Trophoblast cell (in vitro differentiated cells and primary cell): ENCODE results near the gene OR7D2.

Source experiments
- DNase-seq, 2 donors: peaks; one replicate each; pipeline ENCODE4 v3.0.0-alpha.2; 2016
- H2AFZ ChIP-seq: 2 replicates; pipeline ENCODE4 v1.6.1; 2013; ENCODE audit warnings: low read length, moderate library complexity, mild to moderate bottlenecking; ENCODE audit not compliant: insufficient read depth, poor library complexity
- H2AK5ac ChIP-seq: 2 replicates; pipeline ENCODE4 v1.6.1; 2013; ENCODE audit warnings: mild to moderate bottlenecking, low read length
- H2BK120ac ChIP-seq: 2 replicates; pipeline ENCODE4 v1.6.1; 2013; ENCODE audit warnings: low read length, mild to moderate bottlenecking, moderate library complexity; ENCODE audit not compliant: insufficient read depth, poor library complexity
- H2BK12ac ChIP-seq: 2 replicates; pipeline ENCODE4 v1.6.1; 2013; ENCODE audit warnings: mild to moderate bottlenecking, low read length, moderate library complexity
- H2BK5ac ChIP-seq: 2 replicates; pipeline ENCODE4 v1.6.1; 2013; ENCODE audit warnings: low read length, low read depth, moderate library complexity, mild to moderate bottlenecking; ENCODE audit not compliant: poor library complexity
- H3K14ac ChIP-seq: 2 replicates; pipeline ENCODE4 v1.6.1; 2013; ENCODE audit warnings: mild to moderate bottlenecking, low read length
- H3K18ac ChIP-seq: 2 replicates; pipeline ENCODE4 v1.6.1; 2013; ENCODE audit warnings: mild to moderate bottlenecking, low read length
- H3K23ac ChIP-seq: 2 replicates; pipeline ENCODE4 v1.6.1; 2013; ENCODE audit warnings: low read length
- H3K27ac ChIP-seq: 2 replicates; pipeline ENCODE4 v1.5.1; 2013; ENCODE audit warnings: low read depth, mild to moderate bottlenecking, inconsistent platforms, low read length, moderate library complexity
- H3K27me3 ChIP-seq: 2 replicates; pipeline ENCODE4 v1.6.1; 2013; ENCODE audit warnings: inconsistent platforms, mild to moderate bottlenecking, low read length, moderate library complexity; ENCODE audit not compliant: insufficient read depth
- H3K36me3 ChIP-seq, 2 experiments: 1 replicate in 1 of 2; 2 replicates in 1 of 2; pipeline ENCODE4 v1.6.1; 2013; ENCODE audit warnings: low read length in 2 of 2, mild to moderate bottlenecking in 2 of 2, moderate library complexity in 1 of 2; ENCODE audit not compliant: insufficient read depth in 2 of 2, control insufficient read depth in 1 of 2
- H3K4ac ChIP-seq: 2 replicates; pipeline ENCODE4 v1.6.1; 2013; ENCODE audit warnings: low read depth, mild to moderate bottlenecking, low read length, moderate library complexity
- H3K4me1 ChIP-seq, 2 experiments: 1 replicate in 1 of 2; 2 replicates in 1 of 2; pipeline ENCODE4 v1.6.1; 2013; ENCODE audit warnings: low read length in 2 of 2, mild to moderate bottlenecking in 2 of 2, moderate library complexity in 1 of 2; ENCODE audit not compliant: insufficient read depth in 2 of 2, control insufficient read depth in 1 of 2
- H3K4me2 ChIP-seq: 2 replicates; pipeline ENCODE4 v1.6.1; 2013; ENCODE audit warnings: inconsistent platforms, mild to moderate bottlenecking, low read length, moderate library complexity
- H3K4me3 ChIP-seq: 2 replicates; pipeline ENCODE4 v1.5.1; 2013; ENCODE audit warnings: mild to moderate bottlenecking, low read depth, low read length, inconsistent platforms
- H3K79me1 ChIP-seq: one replicate; pipeline ENCODE4 v1.6.1; 2013; ENCODE audit warnings: low read length
- H3K79me2 ChIP-seq: 2 replicates; pipeline ENCODE4 v1.6.1; 2013; ENCODE audit warnings: low read length, mild to moderate bottlenecking; ENCODE audit not compliant: control insufficient read depth, insufficient read depth, poor library complexity
- H3K9ac ChIP-seq: 2 replicates; pipeline ENCODE4 v1.6.1; 2013; ENCODE audit warnings: mild to moderate bottlenecking, low read length
- H3K9me3 ChIP-seq: 2 replicates; pipeline ENCODE4 v1.6.1; 2013; ENCODE audit warnings: low read depth, mild to moderate bottlenecking, control low read depth, inconsistent platforms, low read length; ENCODE audit not compliant: insufficient read depth
- H4K12ac ChIP-seq: 2 replicates; pipeline ENCODE4 v1.6.1; 2013; ENCODE audit warnings: low read depth, mild to moderate bottlenecking, low read length, moderate library complexity
- H4K8ac ChIP-seq: 2 replicates; pipeline ENCODE4 v1.6.1; 2013; ENCODE audit warnings: low read depth, mild to moderate bottlenecking, low read length, moderate library complexity
- H4K91ac ChIP-seq: one replicate; pipeline ENCODE4 v1.6.1; 2013; ENCODE audit warnings: low read depth, mild to moderate bottlenecking, low read length, moderate library complexity
- WGBS: extraction: QIAGEN DNeasy Blood & Tissue Kit; methylation state at CpG from one replicate; pipeline ENCODE4 v1.1.7; 2013; ENCODE audit warnings: missing lambda C conversion rate; ENCODE audit not compliant: insufficient read length, insufficient coverage; ENCODE audit errors: extremely low coverage; 5-methylcytosine and 5-hydroxymethylcytosine counted together

The OR7D2 gene

DNA sequence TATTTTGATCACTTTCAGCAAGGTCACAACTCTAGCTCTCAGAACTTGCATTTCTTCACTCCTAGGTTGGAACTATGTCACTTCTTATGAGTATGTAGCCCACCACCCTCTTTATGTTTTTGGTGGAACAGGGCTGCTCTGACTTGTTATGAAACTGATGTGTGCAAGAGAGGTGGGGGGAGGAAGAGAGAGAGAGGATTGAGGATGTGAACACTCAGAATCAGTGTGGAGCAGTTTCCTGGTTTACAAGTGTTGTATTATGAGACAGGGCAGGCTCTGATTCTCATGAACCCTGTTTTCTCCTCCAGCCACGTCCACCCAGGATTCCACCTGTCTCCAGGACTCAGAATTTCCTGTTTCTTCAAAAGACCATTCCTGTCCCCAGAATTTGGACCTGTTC is 22.5 kb upstream of the OR7D2 start:
- no peak overlapping the region for H3K4ac ChIP-seq
- H3K14ac ChIP-seq, result no peak overlapping the region
- H3K27me3 ChIP-seq, result no peaks in the 10 kb centered on the region
- H2BK12ac ChIP-seq, result no peak overlapping the region
- WGBS, result no CpG with 5 or more reads among the region's 1 CpG
- H2AK5ac ChIP-seq, result no peak overlapping the region
- H3K9ac ChIP-seq, result no peak overlapping the region
- no peak overlapping the region for H4K12ac ChIP-seq
- no peak for DNase-seq
- no peak overlapping the region for H3K23ac ChIP-seq
- H4K91ac ChIP-seq, result no peak overlapping the region
- H2BK5ac ChIP-seq, result no peak overlapping the region
- peaks cover 55 to 63% of the 10 kb centered on the region in 2 experiments for H3K36me3 ChIP-seq
- H4K8ac ChIP-seq, result no peak overlapping the region
- no peak overlapping the region for H3K18ac ChIP-seq
- H3K79me1 ChIP-seq, result no peaks in the 10 kb centered on the region
- peaks cover 27% of the 10 kb centered on the region for H3K9me3 ChIP-seq
- no peak overlapping the region for H2AFZ ChIP-seq
- no peak overlapping the region for H3K4me3 ChIP-seq
- H3K4me1 ChIP-seq, result no peaks in the 10 kb centered on the region
- no peak overlapping the region for H3K4me2 ChIP-seq
- H3K79me2 ChIP-seq, result peaks cover 3% of the 10 kb centered on the region
- no peak overlapping the region for H3K27ac ChIP-seq
- no peak overlapping the region for H2BK120ac ChIP-seq

DNA sequence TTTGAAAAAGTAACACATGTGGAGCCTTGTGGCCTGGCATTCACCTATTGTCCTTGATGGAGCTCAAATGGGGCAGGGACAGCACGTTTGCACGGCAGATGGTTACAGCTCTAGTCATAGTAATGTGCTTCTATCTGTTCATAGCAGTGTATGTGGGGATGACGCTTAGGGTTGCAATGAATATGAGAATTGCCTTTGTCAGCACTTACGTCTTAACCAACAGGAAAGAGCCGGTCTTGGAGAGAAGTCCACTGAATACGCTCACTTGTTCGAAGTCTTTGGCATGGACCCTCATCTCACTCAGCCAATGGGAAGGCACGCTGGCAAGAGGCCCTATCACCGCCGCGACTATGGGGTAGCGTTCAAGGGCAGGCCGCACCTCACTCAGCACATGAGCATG is 18.9 kb upstream of the OR7D2 start:
- Histone ChIP-seq H2BK12ac (no peak overlapping the region), H3K79me1 (no peaks in the 10 kb centered on the region), H4K12ac (no peak overlapping the region), H3K27me3 (no peaks in the 10 kb centered on the region), H4K8ac (no peak overlapping the region), H3K27ac (no peak overlapping the region), H3K23ac (no peak overlapping the region), H3K36me3 (peaks cover 68 to 80% of the 10 kb centered on the region in 2 experiments), H3K4ac (no peak overlapping the region), H3K9me3 (peaks cover 23% of the 10 kb centered on the region), H2BK120ac (no peak overlapping the region), H3K79me2 (no peaks in the 10 kb centered on the region), H3K4me2 (no peak overlapping the region), H2AFZ (no peak overlapping the region), H3K14ac (no peak overlapping the region), H3K9ac (no peak overlapping the region), H3K18ac (no peak overlapping the region), H3K4me1 (no peaks in the 10 kb centered on the region), H4K91ac (no peak overlapping the region), H3K4me3 (no peak overlapping the region), H2AK5ac (no peak overlapping the region), H2BK5ac (no peak overlapping the region)
- no CpG with 5 or more reads among the region's 13 CpGs for WGBS
- no peak for DNase-seq

- Histone ChIP-seq H4K8ac (no peak overlapping the region), H3K18ac (no peak overlapping the region), H3K4me1 (no peaks in the 10 kb centered on the region), H3K27ac (no peak overlapping the region), H2BK12ac (no peak overlapping the region), H2BK5ac (no peak overlapping the region), H3K4me2 (no peak overlapping the region), H3K9ac (no peak overlapping the region), H2AFZ (no peak overlapping the region), H3K9me3 (peaks cover 20% of the 10 kb centered on the region), H3K4me3 (no peak overlapping the region), H3K36me3 (peaks cover 61 to 71% of the 10 kb centered on the region in 2 experiments), H4K91ac (no peak overlapping the region), H2BK120ac (no peak overlapping the region), H3K27me3 (no peaks in the 10 kb centered on the region), H3K14ac (no peak overlapping the region), H3K23ac (no peak overlapping the region), H4K12ac (no peak overlapping the region), H2AK5ac (no peak overlapping the region), H3K4ac (no peak overlapping the region), H3K79me2 (no peaks in the 10 kb centered on the region), H3K79me1 (no peaks in the 10 kb centered on the region)
- no CpG with 5 or more reads among the region's 12 CpGs for WGBS
- no peak for DNase-seq
Observed at GRCh38 chr19:9161427-9161826, 17.4 kb upstream of the OR7D2 start.

GRCh38 chr19:9165261-9165660 is 13.5 kb upstream of the OR7D2 start:
- no peak overlapping the region for H3K4me2 ChIP-seq
- no peak overlapping the region for H2BK5ac ChIP-seq
- peaks cover 30 to 36% of the 10 kb centered on the region in 2 experiments for H3K36me3 ChIP-seq
- no peak overlapping the region for H3K14ac ChIP-seq
- no peaks in the 10 kb centered on the region for H3K27me3 ChIP-seq
- H3K9me3 ChIP-seq, result peaks cover 12% of the 10 kb centered on the region
- no peak overlapping the region for H3K18ac ChIP-seq
- H4K12ac ChIP-seq, result no peak overlapping the region
- WGBS, result no CpG with 5 or more reads among the region's 3 CpGs
- no peak for DNase-seq
- H3K4me1 ChIP-seq, result no peaks in the 10 kb centered on the region
- H3K4me3 ChIP-seq, result no peak overlapping the region
- no peak overlapping the region for H3K9ac ChIP-seq
- no peak overlapping the region for H4K91ac ChIP-seq
- no peak overlapping the region for H2BK120ac ChIP-seq
- H3K79me2 ChIP-seq, result no peaks in the 10 kb centered on the region
- H2AK5ac ChIP-seq, result no peak overlapping the region
- H3K27ac ChIP-seq, result no peak overlapping the region
- no peak overlapping the region for H2BK12ac ChIP-seq
- H3K79me1 ChIP-seq, result no peaks in the 10 kb centered on the region
- no peak overlapping the region for H3K4ac ChIP-seq
- H4K8ac ChIP-seq, result no peak overlapping the region
- no peak overlapping the region for H3K23ac ChIP-seq
- no peak overlapping the region for H2AFZ ChIP-seq
